COLO829 (cell line): ENCODE results near the gene OR1D5.
"Not testable (repeated sequence)": the region's sequence is repeated elsewhere in the genome, so short reads cannot be mapped to it uniquely, and the experiment has no call there.

ENCODE experiments used
- DNase-seq: peaks from one replicate; pipeline ENCODE4 v3.0.0; 2012; ENCODE audit warnings: low spot score

OR1D5 gene

GRCh38 chr17:3063507-3063906 lies at the start of gene OR1D5:
TSS of gene OR1D5 (minus strand) at chr17:3063607. CDS start at chr17:3063607, 0 bp downstream.
- not testable (repeated sequence) for DNase-seq

- DNase-seq: no peak
These were observed 40.9 kb upstream of the OR1D5 start, which contains the start of gene OR1D2 for GRCh38 chr17:3104322-3104721. TSS of gene OR1D2 (minus strand) at chr17:3104422. CDS start at chr17:3092996, 11,426 bp downstream.

GRCh38 chr17:3073850-3074249 lies 10.4 kb upstream of the OR1D5 start:
- DNase-seq: not testable (repeated sequence)

GRCh38 chr17:3065192-3065591 lies 1.8 kb upstream of the OR1D5 start:
- not testable (repeated sequence) for DNase-seq

- DNase-seq: not testable (repeated sequence)
These were observed 506 bp downstream of the OR1D5 start for GRCh38 chr17:3062824-3063377.

GRCh38 chr17:3054868-3055267 lies 8.5 kb downstream of the OR1D5 start:
- DNase-seq: not testable (repeated sequence)

- DNase-seq: no peak
These were observed 13.6 kb downstream of the OR1D5 start for GRCh38 chr17:3049705-3050295.

- DNase-seq: peak; percentile 78
These were observed 14.5 kb downstream of the OR1D5 start for GRCh38 chr17:3048727-3049471.

GRCh38 chr17:3046753-3047152 lies 16.7 kb downstream of the OR1D5 start:
- DNase-seq: no peak

- DNase-seq: no peak
These were observed 19.6 kb downstream of the OR1D5 start for GRCh38 chr17:3043737-3044365.

- DNase-seq: no peak
These were observed 22.5 kb downstream of the OR1D5 start for GRCh38 chr17:3040882-3041281.

- no peak for DNase-seq
These were observed 23.7 kb downstream of the OR1D5 start for GRCh38 chr17:3039736-3040135.

- no peak for DNase-seq
These were observed 24.5 kb downstream of the OR1D5 start for GRCh38 chr17:3038941-3039340.

GRCh38 chr17:3037259-3037658 lies 26.1 kb downstream of the OR1D5 start:
- DNase-seq: no peak

GRCh38 chr17:3036800-3037199 lies 26.6 kb downstream of the OR1D5 start:
- DNase-seq: no peak

GRCh38 chr17:3035968-3036280 lies 27.5 kb downstream of the OR1D5 start:
- DNase-seq: no peak

- DNase-seq: no peak
These were observed 28.0 kb downstream of the OR1D5 start for GRCh38 chr17:3035256-3035967.

- no peak for DNase-seq
These were observed 28.9 kb downstream of the OR1D5 start for GRCh38 chr17:3034578-3034920.

GRCh38 chr17:3033741-3034577 lies 29.4 kb downstream of the OR1D5 start:
- DNase-seq: no peak

GRCh38 chr17:3033248-3033640 lies 30.2 kb downstream of the OR1D5 start:
- DNase-seq: no peak
